Measurements from ENCODE around the gene MTG2.
A peak's percentile ranks its signal among the peaks of the same experiment; 100 is the strongest.
"Not testable (repeated sequence)": the region's sequence is repeated elsewhere in the genome, so short reads cannot be mapped to it uniquely, and the experiment has no call there.

Gene MTG2

GRCh38 chr20:62146019-62146755 lies 36.6 kb upstream of the MTG2 start:
- DNase-seq: no peak

GRCh38 chr20:62147125-62147524 lies 35.7 kb upstream of the MTG2 start:
- no peak for DNase-seq

- DNase-seq: no peak
Observed at GRCh38 chr20:62147528-62147927, 35.3 kb upstream of the MTG2 start.

DNA sequence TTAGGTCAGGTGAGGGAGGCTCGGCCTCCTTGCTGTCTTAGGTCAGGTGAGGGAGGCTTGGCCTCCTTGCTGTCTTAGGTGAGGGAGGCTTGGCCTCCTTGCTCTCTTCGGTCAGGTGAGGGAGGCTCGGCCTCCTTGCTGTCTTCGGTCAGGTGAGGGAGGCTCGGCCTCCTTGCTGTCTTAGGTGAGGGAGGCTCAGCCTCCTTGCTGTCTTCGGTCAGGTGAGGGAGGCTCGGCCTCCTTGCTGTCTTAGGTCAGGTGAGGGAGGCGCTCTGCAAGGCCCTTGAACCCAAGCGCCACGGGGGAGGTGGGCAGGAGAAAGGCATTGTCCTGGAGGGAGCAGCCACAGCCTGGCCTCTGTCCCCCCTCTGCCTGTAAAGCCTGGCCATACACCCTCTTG lies 34.4 kb upstream of the MTG2 start:
- DNase-seq: not testable (repeated sequence)

GRCh38 chr20:62148908-62149314 lies 33.9 kb upstream of the MTG2 start:
- DNase-seq: no peak

DNA sequence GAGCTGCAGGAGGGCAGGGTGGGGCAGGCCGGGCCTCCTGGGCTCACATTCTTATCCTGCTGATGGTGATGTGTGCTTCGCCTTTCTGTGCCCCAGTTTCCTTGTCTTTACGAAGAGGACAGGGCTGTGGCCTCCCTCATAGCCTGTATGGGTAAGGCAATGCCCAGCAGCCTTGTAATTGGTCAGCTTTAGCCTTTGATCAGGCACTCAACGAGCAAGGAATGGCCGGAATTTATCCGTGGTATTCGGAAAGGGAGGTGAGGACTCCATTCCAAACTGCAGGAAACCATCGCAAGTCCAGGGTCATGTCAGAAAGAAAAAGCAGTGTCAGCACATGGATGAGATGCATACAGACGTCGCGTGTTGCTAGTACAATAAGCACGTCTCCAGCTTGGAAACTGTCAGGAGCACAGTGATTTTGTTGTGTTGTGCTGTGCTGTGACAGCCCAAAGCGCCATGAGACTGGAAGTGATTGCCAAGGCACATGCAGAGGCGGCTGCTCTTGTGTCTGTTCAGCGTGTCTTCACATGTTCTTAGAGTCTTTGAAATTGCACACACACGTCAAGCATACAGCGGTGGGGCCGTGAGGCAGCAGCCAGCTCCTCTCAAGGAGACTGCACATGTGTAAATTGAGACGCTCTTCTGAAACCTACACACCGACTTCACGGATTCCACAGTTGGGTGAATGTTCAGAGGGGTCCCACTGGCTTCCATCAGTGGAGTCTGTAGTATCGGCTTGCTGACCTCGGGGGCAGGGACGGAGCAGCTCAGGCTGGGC lies 33.1 kb upstream of the MTG2 start:
- no peak for DNase-seq

GRCh38 chr20:62150310-62150575 lies 32.6 kb upstream of the MTG2 start:
- DNase-seq: no peak

DNA sequence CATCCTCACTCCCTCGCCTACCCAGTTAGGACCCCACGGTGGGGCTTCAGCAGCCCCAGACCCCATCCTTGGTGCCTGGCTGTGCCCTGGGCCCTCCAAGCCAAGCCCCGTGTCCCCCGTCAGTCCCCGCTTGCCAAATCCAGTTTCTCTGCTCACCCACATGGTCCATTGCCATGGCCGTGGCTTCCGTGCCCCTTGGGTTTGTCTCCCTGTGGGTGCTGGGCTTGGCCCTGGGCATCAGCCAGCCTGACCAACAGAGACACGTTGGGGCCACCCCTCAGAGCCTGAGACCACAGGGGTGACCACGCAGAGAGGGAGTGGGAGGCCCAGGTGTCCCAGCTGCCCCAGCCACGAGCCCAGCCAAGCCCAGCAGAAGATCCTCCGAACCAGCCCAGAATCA lies 31.6 kb upstream of the MTG2 start:
- DNase-seq: no peak

GRCh38 chr20:62151835-62152364 lies 30.9 kb upstream of the MTG2 start:
- DNase-seq: no peak

DNA sequence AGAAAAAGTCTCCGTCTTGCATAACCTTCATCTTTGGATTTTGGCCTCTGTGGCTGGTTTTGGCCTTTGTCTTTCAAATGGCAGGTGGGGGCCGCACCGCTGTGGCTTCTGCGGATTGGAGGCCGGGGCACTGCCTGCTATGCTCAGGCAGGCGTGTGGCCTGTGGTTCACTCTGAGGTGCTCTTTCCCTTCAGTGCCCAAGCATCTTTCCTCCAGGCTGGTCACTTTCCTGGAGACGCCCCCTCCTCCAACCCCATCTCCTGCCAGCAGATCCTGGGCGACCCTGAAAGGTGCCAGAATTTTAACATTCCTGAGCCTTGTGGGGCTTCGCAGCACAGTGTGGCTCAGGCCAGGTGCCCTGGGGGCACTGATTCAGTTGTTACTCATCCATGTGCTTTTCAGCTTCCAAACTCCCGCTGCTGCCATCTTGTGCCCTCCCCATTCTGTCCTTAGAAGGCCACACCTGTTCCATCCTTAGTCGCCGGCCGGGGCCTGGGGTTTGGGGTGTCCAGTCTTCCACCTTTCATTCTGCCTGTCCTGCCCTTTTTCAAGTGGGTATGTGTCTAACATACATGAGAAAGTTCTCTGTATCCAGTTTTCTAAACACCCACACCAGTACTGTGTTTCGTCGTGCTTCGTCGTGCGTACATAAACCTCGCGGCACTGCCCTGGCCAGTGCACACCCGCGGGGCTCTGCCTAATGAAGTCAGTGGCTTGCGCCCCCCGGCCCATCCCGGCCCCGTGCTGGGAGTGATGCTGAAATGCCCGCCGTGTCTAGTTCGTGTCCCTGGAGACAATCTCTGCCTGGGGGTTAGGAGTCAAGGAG lies 27.2 kb upstream of the MTG2 start:
- DNase-seq: no peak

DNA sequence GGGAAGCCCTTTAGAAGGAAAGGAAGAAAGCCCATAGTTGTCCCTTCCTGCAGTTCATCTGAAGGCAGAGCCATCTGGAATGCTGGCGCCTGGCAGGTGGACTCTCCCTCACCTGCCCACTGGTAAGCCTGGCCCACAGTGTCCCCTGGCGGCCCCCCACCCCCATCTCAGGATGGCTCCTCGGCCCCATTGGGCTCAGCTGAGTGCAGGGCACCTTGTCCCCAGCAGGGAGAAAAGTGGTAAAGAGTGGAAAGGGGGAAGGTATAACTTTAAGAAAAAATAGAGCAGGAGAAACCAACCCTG lies 26.6 kb upstream of the MTG2 start:
- no peak for DNase-seq

- DNase-seq: peak; percentile 72
Observed at GRCh38 chr20:62156592-62157386, 26.0 kb upstream of the MTG2 start.

DNA sequence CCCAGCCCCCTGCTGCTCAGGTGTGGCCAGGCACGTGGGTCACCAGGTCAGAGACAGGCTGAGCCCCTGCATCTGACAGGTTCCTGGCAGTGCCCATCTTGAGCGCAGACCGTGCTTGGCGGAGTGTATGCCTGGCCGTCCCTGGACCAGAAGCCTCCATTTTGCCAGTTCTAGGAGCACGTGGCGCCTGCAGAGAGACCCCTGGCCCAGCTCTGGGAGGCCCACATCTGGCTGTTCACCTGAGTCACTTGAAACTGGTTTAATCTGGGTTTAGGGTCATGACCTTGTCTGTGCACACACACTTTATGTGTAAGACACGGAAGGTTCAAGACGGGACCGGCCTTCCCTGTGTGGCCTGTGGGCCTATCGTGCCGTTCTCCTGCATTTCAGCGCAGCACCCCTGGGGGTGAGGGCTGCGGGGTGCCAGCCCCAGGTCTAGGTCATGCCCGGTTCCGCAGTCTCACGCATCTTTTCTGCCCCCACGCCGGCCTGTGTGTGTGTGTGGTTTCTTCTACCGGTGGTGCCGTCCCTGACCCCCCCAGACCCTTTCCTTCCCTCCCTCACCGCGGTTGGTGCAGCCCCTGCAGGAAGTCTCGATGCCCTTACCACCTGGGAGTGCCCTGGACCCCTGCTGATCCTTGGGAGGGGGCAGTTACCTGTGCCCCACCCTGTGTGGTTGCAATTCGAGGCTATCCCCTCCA lies 25.3 kb upstream of the MTG2 start:
- DNase-seq: no peak

- DNase-seq: no peak
Observed at GRCh38 chr20:62158088-62158400, 24.8 kb upstream of the MTG2 start.

- no peak for DNase-seq
Observed at GRCh38 chr20:62158541-62158940, 24.3 kb upstream of the MTG2 start.

DNA sequence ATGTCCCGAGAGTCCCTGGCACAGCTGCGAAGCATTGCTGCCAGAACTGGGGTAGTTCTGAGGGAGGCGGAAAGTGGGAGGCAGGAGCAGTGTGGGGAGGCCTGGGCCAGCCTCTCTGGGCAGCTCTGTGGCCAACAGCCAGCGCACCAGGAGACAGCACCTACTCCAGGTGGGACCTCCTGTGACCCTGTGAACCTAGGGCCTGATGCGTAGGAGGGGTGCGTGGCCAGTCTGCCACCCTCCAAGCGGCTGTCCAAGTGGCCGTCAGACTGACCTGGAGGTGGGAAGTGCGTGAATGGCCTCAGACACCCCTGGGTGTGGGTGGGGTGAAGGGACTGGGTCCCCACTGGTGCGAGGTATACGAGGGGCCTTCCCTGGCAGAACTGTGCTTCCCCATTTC lies 23.8 kb upstream of the MTG2 start:
- no peak for DNase-seq

DNA sequence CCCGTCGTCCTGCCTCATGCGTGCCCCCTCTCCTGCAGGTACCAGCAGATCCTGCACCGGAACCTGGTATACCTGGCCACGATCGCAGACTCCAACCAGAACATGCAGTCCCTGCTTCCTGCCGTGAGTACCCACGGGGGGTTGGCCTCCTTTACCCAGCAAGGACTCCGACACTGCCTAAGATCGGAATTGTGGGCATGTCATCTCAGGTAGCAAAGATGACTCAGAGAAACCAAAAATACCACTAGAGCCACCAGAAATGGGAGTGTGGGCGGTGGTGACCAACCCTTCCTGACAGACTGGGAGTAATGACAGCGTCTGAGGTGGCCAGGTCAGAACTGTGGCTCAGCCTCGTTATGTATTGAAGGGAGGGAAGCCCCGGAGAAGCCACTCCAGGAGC lies 23.0 kb upstream of the MTG2 start:
- peak; percentile 82 for DNase-seq

GRCh38 chr20:62160253-62160652 lies 22.6 kb upstream of the MTG2 start:
- DNase-seq: no peak

- no peak for DNase-seq
Observed at GRCh38 chr20:62160876-62161275, 22.0 kb upstream of the MTG2 start.

GRCh38 chr20:62161347-62161746 lies 21.5 kb upstream of the MTG2 start:
- DNase-seq: no peak

GRCh38 chr20:62162765-62163484 lies 19.9 kb upstream of the MTG2 start:
- DNase-seq: no peak

DNA sequence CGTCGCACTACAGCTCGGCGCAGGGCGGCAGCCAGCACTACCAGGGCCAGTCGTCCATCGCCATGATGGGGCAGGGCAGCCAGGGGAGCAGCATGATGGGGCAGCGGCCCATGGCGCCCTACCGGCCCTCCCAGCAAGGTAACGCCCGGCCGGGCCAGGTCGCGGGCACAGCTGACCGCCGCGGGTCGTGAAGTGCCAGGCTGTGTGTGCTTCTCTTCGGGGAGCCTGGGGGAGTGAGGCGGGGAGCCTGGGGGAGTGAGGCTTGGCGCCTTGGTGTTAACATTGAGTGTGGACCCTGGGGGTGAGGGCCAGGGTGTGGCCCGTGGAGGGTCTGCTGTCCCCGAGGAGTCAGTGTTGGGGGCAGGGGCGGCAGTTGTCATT lies 19.4 kb upstream of the MTG2 start:
- no peak for DNase-seq
